GM21717 (cell line): ENCODE data around the gene SNX27.

ENCODE experiments used
- ATAC-seq: cut with Tn5 transposase; IDR thresholded peaks from one replicate; pipeline ENCODE4 v1.9.1; 2021; ENCODE audit warnings: mild to moderate bottlenecking, moderate library complexity; ENCODE audit not compliant: unreplicated experiment

Gene SNX27

GRCh38 chr1:151703813-151704212, 92.0 kb downstream of the SNX27 start:
- ATAC-seq, result no peak

DNA sequence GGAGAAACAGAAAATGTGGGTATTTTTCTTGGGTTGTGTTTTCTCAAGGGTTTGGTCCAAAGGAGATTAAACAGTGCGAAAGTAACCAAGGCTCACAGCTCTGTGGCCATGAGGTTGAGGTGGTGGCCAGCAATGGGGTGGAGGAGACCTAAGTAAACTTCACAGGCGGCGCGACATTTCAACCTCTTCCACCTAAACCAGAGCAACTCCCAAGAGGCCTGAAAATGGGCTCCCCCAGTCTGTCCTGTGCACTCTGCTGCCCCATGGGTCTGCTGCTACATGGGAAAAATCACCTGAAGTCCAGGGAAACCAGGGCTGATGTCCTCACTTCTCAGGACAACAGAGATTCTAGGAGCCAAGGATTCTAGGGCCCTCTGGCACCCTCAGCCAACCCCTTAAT, 92.4 kb downstream of the SNX27 start:
- ATAC-seq, result no peak

- ATAC-seq, result no peak
Observed at GRCh38 chr1:151705146-151705545, 93.3 kb downstream of the SNX27 start.

DNA sequence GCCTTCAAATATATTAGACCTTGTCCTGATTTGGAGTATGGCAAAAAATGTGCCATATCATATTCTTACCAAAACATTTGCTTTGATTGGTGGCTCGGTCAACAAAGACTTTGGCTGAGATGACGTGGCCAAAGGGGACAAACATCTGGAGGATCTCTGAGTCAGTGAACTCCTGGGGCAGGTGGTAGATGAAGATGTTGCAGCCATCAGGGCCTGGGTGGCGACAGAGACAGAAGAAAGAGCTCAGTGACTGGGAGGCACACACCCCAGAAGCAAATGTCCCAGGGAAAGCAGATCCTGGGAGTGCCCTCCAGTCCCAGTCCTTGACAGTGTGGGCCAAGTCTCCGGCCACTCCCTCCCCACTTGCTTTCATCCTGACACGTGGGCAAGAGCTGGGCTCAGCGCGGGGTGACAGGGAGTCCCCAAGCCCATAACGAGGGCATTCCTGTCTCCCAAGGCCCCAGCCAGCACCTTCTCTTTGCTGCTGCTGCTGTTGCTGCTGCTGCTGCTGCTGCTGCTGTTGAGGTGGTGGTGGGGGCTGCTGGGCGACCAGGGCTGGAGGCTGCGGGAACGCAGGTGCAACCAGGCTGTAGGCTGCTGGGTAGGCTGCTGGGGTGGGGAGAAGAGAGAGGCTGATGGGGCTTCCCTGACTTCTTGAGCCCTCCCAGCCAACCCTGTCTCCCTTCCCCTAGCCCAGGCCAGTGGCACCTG, 94.1 kb downstream of the SNX27 start:
- ATAC-seq, result no peak

- ATAC-seq, result no peak
Observed at GRCh38 chr1:151706464-151707415, 94.9 kb downstream of the SNX27 start.

DNA sequence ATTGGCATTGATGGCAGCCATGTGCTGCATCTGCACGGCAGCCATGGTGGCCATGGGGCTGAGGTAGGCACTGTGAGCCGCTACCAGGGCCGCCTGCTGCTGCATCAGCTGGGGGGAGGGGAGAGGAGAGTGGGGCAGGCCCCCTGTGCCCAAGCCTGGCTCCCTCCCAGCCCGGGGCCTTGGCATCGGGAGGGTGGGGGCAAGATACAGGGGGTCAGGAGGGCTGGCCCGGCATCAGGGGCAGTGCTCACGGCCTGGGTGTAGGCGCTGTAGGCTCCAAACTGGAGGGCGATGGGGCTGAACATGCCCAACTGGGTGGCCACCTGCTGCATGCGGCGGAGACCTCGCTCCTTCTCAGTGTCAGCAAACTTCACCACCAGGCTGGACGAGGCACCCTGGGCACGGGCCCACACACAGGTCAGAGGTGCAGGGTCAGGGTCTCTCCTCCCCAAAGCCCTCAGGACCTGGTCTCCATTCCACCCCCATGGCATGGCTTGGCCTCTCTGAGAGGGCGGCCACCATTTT, 95.8 kb downstream of the SNX27 start:
- ATAC-seq, result no peak

- ATAC-seq, result no peak
Observed at GRCh38 chr1:151708891-151709290, 97.0 kb downstream of the SNX27 start.

DNA sequence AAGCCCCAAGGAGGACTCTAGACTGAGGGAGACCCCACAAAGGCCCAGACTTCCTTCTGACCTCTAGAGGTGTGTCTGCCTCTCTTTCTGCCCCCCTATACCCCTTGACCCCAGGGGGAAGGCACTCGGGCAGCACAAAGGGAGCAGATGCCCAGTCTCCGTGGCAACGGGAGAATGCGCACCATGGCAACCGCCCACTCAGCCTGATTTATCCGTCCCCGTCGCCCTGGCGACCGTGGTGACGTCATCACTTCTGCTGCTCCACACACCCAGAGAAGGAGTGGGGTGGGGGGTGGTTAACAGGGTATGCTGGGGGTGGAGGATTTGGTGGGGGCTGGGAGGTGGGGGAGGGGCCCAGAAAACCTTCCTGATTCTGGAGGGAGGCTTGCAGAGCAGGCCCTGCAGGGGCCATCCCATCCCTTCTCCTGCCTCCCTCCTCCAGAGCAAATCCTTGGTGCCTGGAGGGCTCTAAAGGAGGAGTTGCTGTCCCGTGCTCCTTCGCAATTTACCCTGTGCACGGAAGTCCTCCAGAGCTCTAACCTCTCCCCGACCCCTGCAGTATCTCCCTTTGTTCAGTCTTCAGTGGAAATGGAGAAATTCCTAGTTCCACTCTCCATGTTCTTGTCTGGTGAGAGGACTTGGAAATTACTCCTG, 98.5 kb downstream of the SNX27 start:
- no peak for ATAC-seq

GRCh38 chr1:151711044-151711800, 99.4 kb downstream of the SNX27 start:
- no peak for ATAC-seq

GRCh38 chr1:151711951-151712350, 100.1 kb downstream of the SNX27 start:
- no peak for ATAC-seq

- no peak for ATAC-seq
Observed at GRCh38 chr1:151713044-151713443, 101.2 kb downstream of the SNX27 start.

DNA sequence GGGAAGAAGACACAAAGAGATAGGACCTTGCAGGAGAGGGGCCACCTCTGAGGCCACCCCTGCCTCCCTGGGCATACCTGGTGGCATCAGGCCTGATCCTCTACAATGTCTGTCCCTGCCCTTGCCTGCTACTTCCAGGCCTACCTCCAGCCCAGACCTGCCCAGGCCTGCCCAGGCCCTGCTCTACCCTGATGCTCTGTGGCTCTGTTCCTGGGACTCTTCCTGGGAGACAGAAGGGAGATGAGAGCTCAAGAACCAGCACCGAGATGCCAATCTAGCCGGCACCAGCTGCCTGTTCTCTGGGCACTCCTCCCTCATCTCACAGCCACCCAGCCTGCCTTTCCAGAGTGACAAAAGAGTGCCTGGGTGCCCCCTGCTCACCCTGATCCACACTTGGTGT, 102.0 kb downstream of the SNX27 start:
- ATAC-seq, result no peak

GRCh38 chr1:151714820-151715725, 103.2 kb downstream of the SNX27 start:
- no peak for ATAC-seq

GRCh38 chr1:151715726-151716404, 104.0 kb downstream of the SNX27 start:
- no peak for ATAC-seq

GRCh38 chr1:151716405-151716762, 104.5 kb downstream of the SNX27 start:
- no peak for ATAC-seq

DNA sequence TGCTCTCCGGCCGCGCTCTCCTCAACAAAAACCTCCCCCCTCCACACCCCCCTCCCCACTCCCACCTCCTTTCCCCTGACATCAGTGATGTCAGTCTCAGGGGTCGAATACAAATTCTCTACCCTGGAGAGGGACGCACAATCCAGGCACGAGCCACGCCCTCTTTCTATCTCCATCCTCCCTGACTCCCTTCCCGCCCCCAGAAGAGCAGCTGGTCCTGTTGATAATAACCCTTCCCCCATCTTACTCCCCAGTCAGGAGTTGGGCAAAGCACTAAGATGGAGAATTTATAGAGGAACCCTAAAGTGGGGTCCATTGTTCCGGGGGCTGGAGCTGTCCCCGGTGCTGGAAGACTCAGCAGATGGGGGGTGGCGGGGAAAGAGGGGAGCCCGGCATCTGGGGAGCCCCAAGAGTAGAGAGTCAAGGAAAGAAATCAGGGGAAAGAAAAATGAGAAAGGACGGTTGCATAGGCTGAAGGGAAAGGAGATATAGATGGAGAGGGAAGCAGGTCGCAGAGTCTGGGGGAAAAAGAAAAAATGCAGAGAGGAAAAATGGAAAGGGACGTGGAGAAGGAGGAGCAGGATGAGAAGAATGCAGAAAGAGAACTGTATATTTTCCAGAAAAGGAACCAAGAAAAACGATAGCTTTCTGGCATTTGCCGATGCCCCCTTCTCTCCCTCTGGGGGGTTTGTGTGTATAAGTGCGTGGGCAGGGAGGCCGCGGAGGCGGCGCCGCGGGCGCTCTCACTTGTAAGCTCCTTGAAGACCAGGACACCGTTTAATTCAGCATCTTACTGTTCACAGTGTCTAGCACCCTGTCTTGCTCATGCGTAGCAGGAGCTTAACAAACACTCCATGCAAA, 105.2 kb downstream of the SNX27 start, which contains the start of gene CELF3:
Gene CELF3 (minus strand): TSS at position 33 of the 861 bp plus-strand sequence. CDS start 783 bp downstream, outside the sequence.
- ATAC-seq, result no peak

GRCh38 chr1:151718011-151718431, 106.2 kb downstream of the SNX27 start:
- ATAC-seq, result no peak

DNA sequence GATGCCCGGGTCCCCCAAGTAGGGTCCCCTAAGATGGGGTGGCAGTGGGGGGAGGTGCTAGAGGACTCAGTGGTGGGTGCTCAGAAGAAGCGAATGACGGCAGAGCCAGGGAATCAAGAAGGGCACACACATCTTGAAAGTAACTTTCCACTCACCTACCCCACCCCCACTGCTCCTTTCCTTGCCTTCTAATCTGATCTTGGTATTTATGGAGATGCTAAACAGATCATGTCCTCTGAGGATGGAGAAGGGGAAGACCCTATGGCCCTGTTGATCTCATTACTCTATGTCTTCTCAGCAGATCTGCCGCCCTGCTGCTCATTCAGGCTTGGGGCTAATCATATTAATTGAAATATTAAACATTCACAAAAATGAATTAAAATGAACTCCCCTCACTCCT, 106.8 kb downstream of the SNX27 start:
- no peak for ATAC-seq
